HUES64 (cell line): ENCODE measurements around the gene RETREG1.
"Not testable (repeated sequence)": the region's sequence is repeated elsewhere in the genome, so short reads cannot be mapped to it uniquely, and the experiment has no call there.

Experiments
- H3K27ac ChIP-seq: 2 replicates; pipeline ENCODE4 v1.7.0; 2013; ENCODE audit warnings: low read depth, low read length, inconsistent platforms
- H3K27me3 ChIP-seq: 2 replicates; pipeline ENCODE4 v1.6.1; 2013; ENCODE audit warnings: mild to moderate bottlenecking, low read length; ENCODE audit not compliant: insufficient read depth
- H3K36me3 ChIP-seq: 2 replicates; pipeline ENCODE4 v1.6.1; 2013; ENCODE audit warnings: mild to moderate bottlenecking, low read length; ENCODE audit not compliant: insufficient read depth
- H3K4me1 ChIP-seq: 2 replicates; pipeline ENCODE4 v1.6.1; 2013; ENCODE audit warnings: mild to moderate bottlenecking, low read length, moderate library complexity; ENCODE audit not compliant: insufficient read depth
- H3K4me3 ChIP-seq: 2 replicates; pipeline ENCODE4 v1.5.1; 2013; ENCODE audit warnings: mild to moderate bottlenecking, low read length, moderate library complexity
- H3K9ac ChIP-seq: 2 replicates; pipeline ENCODE4 v1.6.1; 2013; ENCODE audit warnings: mild to moderate bottlenecking, low read depth, low read length
- H3K9me3 ChIP-seq: 2 replicates; pipeline ENCODE4 v1.6.1; 2013; ENCODE audit warnings: low read depth, low read length; ENCODE audit not compliant: insufficient read depth
- WGBS: fragments of 150-250, 120-280 bp; methylation state at CpG from one replicate; pipeline ENCODE4 v1.1.7; 2013; ENCODE audit warnings: missing lambda C conversion rate; 5-methylcytosine and 5-hydroxymethylcytosine counted together

RETREG1 gene

GRCh38 chr5:16612007-16612406 is 4.8 kb downstream of the RETREG1 start:
- Histone ChIP-seq H3K9ac (no peak overlapping the region), H3K4me1 (peaks cover 12% of the 10 kb centered on the region; the same call in 1 of the 2 replicates), H3K27ac (no peak overlapping the region), H3K27me3 (peaks cover 33% of the 10 kb centered on the region), H3K36me3 (no peaks in the 10 kb centered on the region), H3K9me3 (no peaks in the 10 kb centered on the region), H3K4me3 (no peak overlapping the region)
- WGBS: 67% methylated on average over 1 of the region's 2 CpGs

- not testable (repeated sequence) for H3K27ac ChIP-seq
- WGBS: 86% methylated on average over 1 of the region's 2 CpGs
- H3K27me3 ChIP-seq: peaks cover 22% of the 10 kb centered on the region
Observed at GRCh38 chr5:16610896-16611295, 5.9 kb downstream of the RETREG1 start.

GRCh38 chr5:16609412-16609811 is 7.4 kb downstream of the RETREG1 start:
- 70% methylated on average over 9 of the region's 9 CpGs for WGBS
- H3K36me3 ChIP-seq: no peaks in the 10 kb centered on the region
- H3K27me3 ChIP-seq: peaks cover 9% of the 10 kb centered on the region; the same call in 1 of the 2 replicates
- H3K4me1 ChIP-seq: 0 out of 2 replicates have a peak, but pooled peaks cover 3% of the 10 kb centered on the region
- no peak overlapping the region for H3K27ac ChIP-seq
- H3K4me3 ChIP-seq: no peak overlapping the region
- no peak overlapping the region for H3K9ac ChIP-seq
- no peaks in the 10 kb centered on the region for H3K9me3 ChIP-seq

More at GRCh38 chr5:16610896-16611295, 5.9 kb downstream of the RETREG1 start:
- not testable (repeated sequence) for H3K4me1 ChIP-seq, H3K4me3 ChIP-seq, H3K36me3 ChIP-seq, H3K9me3 ChIP-seq, H3K9ac ChIP-seq

GRCh38 chr5:16606628-16607027 is 10.2 kb downstream of the RETREG1 start:
- WGBS: 94% methylated on average over 1 of the region's 1 CpG
- no peaks in the 10 kb centered on the region for H3K27me3 ChIP-seq
- no peaks in the 10 kb centered on the region for H3K9me3 ChIP-seq
- H3K9ac ChIP-seq: no peak overlapping the region
- H3K36me3 ChIP-seq: no peaks in the 10 kb centered on the region
- no peak overlapping the region for H3K27ac ChIP-seq
- H3K4me3 ChIP-seq: no peak overlapping the region
- peaks cover 11% of the 10 kb centered on the region; the same call in 1 of the 2 replicates for H3K4me1 ChIP-seq

- no peaks in the 10 kb centered on the region for H3K36me3 ChIP-seq
- 83% methylated on average over 5 of the region's 6 CpGs for WGBS
Observed at GRCh38 chr5:16603701-16604100, 13.1 kb downstream of the RETREG1 start.

GRCh38 chr5:16603295-16603694 is 13.5 kb downstream of the RETREG1 start:
- Histone ChIP-seq H3K9me3 (no peaks in the 10 kb centered on the region), H3K36me3 (no peaks in the 10 kb centered on the region), H3K4me3 (no peak overlapping the region), H3K27ac (no peak overlapping the region), H3K9ac (no peak overlapping the region), H3K4me1 (peaks cover 8% of the 10 kb centered on the region; the same call in 1 of the 2 replicates), H3K27me3 (no peaks in the 10 kb centered on the region)
- 86% methylated on average over 5 of the region's 5 CpGs for WGBS

More at GRCh38 chr5:16603701-16604100, 13.1 kb downstream of the RETREG1 start:
- no peak overlapping the region for H3K4me3 ChIP-seq
- no peaks in the 10 kb centered on the region for H3K27me3 ChIP-seq
- no peak overlapping the region for H3K9ac ChIP-seq
- no peak overlapping the region for H3K27ac ChIP-seq
- H3K4me1 ChIP-seq: peaks cover 8% of the 10 kb centered on the region; the same call in 1 of the 2 replicates
- no peaks in the 10 kb centered on the region for H3K9me3 ChIP-seq

GRCh38 chr5:16602182-16602581 is 14.6 kb downstream of the RETREG1 start:
- Histone ChIP-seq H3K4me3 (no peak overlapping the region), H3K4me1 (peaks cover 8% of the 10 kb centered on the region; the same call in 1 of the 2 replicates), H3K27ac (no peak overlapping the region), H3K9me3 (no peaks in the 10 kb centered on the region), H3K36me3 (no peaks in the 10 kb centered on the region), H3K27me3 (no peaks in the 10 kb centered on the region), H3K9ac (no peak overlapping the region)
- WGBS: 66% methylated on average over 9 of the region's 10 CpGs

- Histone ChIP-seq H3K27ac (no peak overlapping the region), H3K4me3 (no peak overlapping the region), H3K9me3 (no peaks in the 10 kb centered on the region), H3K9ac (no peak overlapping the region), H3K27me3 (no peaks in the 10 kb centered on the region), H3K4me1 (peaks cover 8% of the 10 kb centered on the region; the same call in 1 of the 2 replicates), H3K36me3 (no peaks in the 10 kb centered on the region)
- 88% methylated on average over 4 of the region's 5 CpGs for WGBS
Observed at GRCh38 chr5:16600946-16601345, 15.9 kb downstream of the RETREG1 start.

- H3K9me3 ChIP-seq: no peaks in the 10 kb centered on the region
- no peak overlapping the region for H3K9ac ChIP-seq
- no peaks in the 10 kb centered on the region for H3K27me3 ChIP-seq
- H3K36me3 ChIP-seq: no peaks in the 10 kb centered on the region
- 83% methylated on average over 7 of the region's 7 CpGs for WGBS
- no peak overlapping the region for H3K27ac ChIP-seq
- H3K4me1 ChIP-seq: peaks cover 8% of the 10 kb centered on the region; the same call in 1 of the 2 replicates
- H3K4me3 ChIP-seq: no peak overlapping the region
Observed at GRCh38 chr5:16600397-16600796, 16.4 kb downstream of the RETREG1 start.

- Histone ChIP-seq H3K4me1 (peaks cover 8% of the 10 kb centered on the region; the same call in 1 of the 2 replicates), H3K36me3 (no peaks in the 10 kb centered on the region), H3K9me3 (no peaks in the 10 kb centered on the region), H3K4me3 (no peak overlapping the region), H3K27me3 (no peaks in the 10 kb centered on the region), H3K27ac (no peak overlapping the region), H3K9ac (no peak overlapping the region)
- 89% methylated on average over 10 of the region's 10 CpGs for WGBS
Observed at GRCh38 chr5:16597946-16598694, 18.7 kb downstream of the RETREG1 start.

- H3K4me3 ChIP-seq: no peak overlapping the region
- H3K36me3 ChIP-seq: no peaks in the 10 kb centered on the region
- H3K4me1 ChIP-seq: 0 out of 2 replicates have a peak, but pooled peaks cover 4% of the 10 kb centered on the region
- H3K27ac ChIP-seq: no peak overlapping the region
- no peak overlapping the region for H3K9ac ChIP-seq
- H3K9me3 ChIP-seq: no peaks in the 10 kb centered on the region
- 76% methylated on average over 5 of the region's 5 CpGs for WGBS
- no peaks in the 10 kb centered on the region for H3K27me3 ChIP-seq
Observed at GRCh38 chr5:16596581-16596940, 20.2 kb downstream of the RETREG1 start.
